PFSK-1 (cell line): ENCODE data around the gene TRAPPC5.

Source experiments
- POLR2AphosphoS5 ChIP-seq: IDR thresholded peaks from 2 replicates; pipeline ENCODE4 v1.6.1; 2012; ENCODE audit warnings: low read depth, mild to moderate bottlenecking, control low read depth, low read length, moderate library complexity
- REST ChIP-seq, 2 experiments: IDR thresholded peaks; 2 replicates each; pipeline versions ENCODE4 v1.6.1 to v1.8.0; 2011 to 2012; ENCODE audit warnings: low read depth in 2 of 2, low read length in 2 of 2, control low read depth in 1 of 2, inconsistent platforms in 1 of 2, mild to moderate bottlenecking in 1 of 2, moderate library complexity in 1 of 2; ENCODE audit not compliant: insufficient read depth in 1 of 2
- SIN3A ChIP-seq: IDR thresholded peaks from 2 replicates; pipeline ENCODE4 v1.6.1; 2012; ENCODE audit warnings: mild to moderate bottlenecking, low read length, moderate library complexity, borderline replicate concordance; ENCODE audit not compliant: insufficient read depth
- TAF1 ChIP-seq: IDR thresholded peaks from 2 replicates; pipeline ENCODE4 v1.6.1; 2012; ENCODE audit warnings: low read length, control low read depth, borderline replicate concordance; ENCODE audit not compliant: insufficient read depth

- TF ChIP-seq REST (IDR thresholded peaks at IDR 0.05; ENCODE audit: insufficient read depth in 1 of 2, low read depth in 2 of 2, low read length in 2 of 2) (no peak), SIN3A (no peak), POLR2AphosphoS5 (no peak), TAF1 (no peak)
Observed at GRCh38 chr19:7658219-7658686, 22.4 kb upstream of the TRAPPC5 start.
